Loucy (cell line): ENCODE results near the gene HBD.

Source experiments
- H2AFZ ChIP-seq: fragments of 200-600 bp; sonication (generic); 2 replicates; pipeline ENCODE4 v1.6.0; 2016; ENCODE audit warnings: antibody characterized with exemption, mild to moderate bottlenecking, low read length, moderate library complexity
- H3F3A ChIP-seq: fragments of 200-600 bp; 2 replicates; pipeline ENCODE4 v1.6.0; 2016; ENCODE audit warnings: antibody characterized with exemption, low read depth, mild to moderate bottlenecking
- H3K27me3 ChIP-seq: fragments of 200-600 bp; sonication (generic); 2 replicates; pipeline ENCODE4 v1.6.1; 2014; ENCODE audit warnings: low read length, mild to moderate bottlenecking; ENCODE audit not compliant: insufficient read depth, poor library complexity, severe bottlenecking
- H3K36me3 ChIP-seq: fragments of 200-600 bp; sonication (generic); 2 replicates; pipeline ENCODE4 v1.6.1; 2016; ENCODE audit warnings: low read length; ENCODE audit not compliant: insufficient read depth
- H3K4me1 ChIP-seq: fragments of 200-600 bp; sonication (generic); 2 replicates; pipeline ENCODE4 v1.5.1; 2014; ENCODE audit warnings: low read length, mild to moderate bottlenecking; ENCODE audit not compliant: insufficient read depth, poor library complexity, severe bottlenecking
- H3K4me2 ChIP-seq: fragments of 200-600 bp; sonication (generic); 2 replicates; pipeline ENCODE4 v1.6.0; 2014; ENCODE audit warnings: antibody characterized with exemption, low read length, low read depth, mild to moderate bottlenecking; ENCODE audit not compliant: poor library complexity, severe bottlenecking
- H3K4me3 ChIP-seq: fragments of 200-600 bp; sonication (generic); 2 replicates; pipeline ENCODE4 v1.5.1; 2014; ENCODE audit warnings: low read length, mild to moderate bottlenecking, mixed read lengths; ENCODE audit not compliant: poor library complexity, severe bottlenecking
- H3K79me2 ChIP-seq: fragments of 200-600 bp; sonication (generic); 2 replicates; pipeline ENCODE4 v1.6.1; 2014; ENCODE audit warnings: low read length; ENCODE audit not compliant: insufficient read depth
- H3K9ac ChIP-seq: fragments of 200-600 bp; sonication (generic); 2 replicates; pipeline ENCODE4 v1.6.0; 2014; ENCODE audit warnings: mild to moderate bottlenecking, low read depth, low read length, moderate library complexity; ENCODE audit not compliant: poor library complexity, severe bottlenecking
- H3K9me2 ChIP-seq: fragments of 200-600 bp; sonication (generic); replicated peaks from 2 replicates; pipeline ENCODE4 v1.6.1; 2016; ENCODE audit warnings: low read depth, low read length, mixed read lengths
- H3K9me3 ChIP-seq: fragments of 200-600 bp; sonication (generic); 2 replicates; pipeline ENCODE4 v1.6.1; 2014; ENCODE audit warnings: mild to moderate bottlenecking, antibody characterized with exemption, low read length, low read depth; ENCODE audit not compliant: insufficient read depth
- H4K20me1 ChIP-seq: fragments of 200-600 bp; sonication (generic); 2 replicates; pipeline ENCODE4 v1.6.0; 2014; ENCODE audit warnings: antibody characterized with exemption, low read length, mild to moderate bottlenecking; ENCODE audit not compliant: insufficient read depth, poor library complexity, severe bottlenecking
- EZH2phosphoT487 ChIP-seq: fragments of 200-600 bp; IDR thresholded peaks from 2 replicates; pipeline ENCODE4 v1.6.1; 2018; ENCODE audit warnings: antibody characterized with exemption, mild to moderate bottlenecking, moderate library complexity, borderline replicate concordance
- TF ChIP-seq, protein P1 (sequence below): fragments of 200-600 bp; sonication (generic); conservative IDR thresholded peaks from 2 replicates; pipeline ENCODE4 v1.5.1; 2014; ENCODE audit warnings: mild to moderate bottlenecking, antibody characterized with exemption, low read length

HBD gene

GRCh38 chr11:5282628-5283027 is 48.3 kb upstream of the HBD start:
- TF ChIP-seq, protein P1, sequence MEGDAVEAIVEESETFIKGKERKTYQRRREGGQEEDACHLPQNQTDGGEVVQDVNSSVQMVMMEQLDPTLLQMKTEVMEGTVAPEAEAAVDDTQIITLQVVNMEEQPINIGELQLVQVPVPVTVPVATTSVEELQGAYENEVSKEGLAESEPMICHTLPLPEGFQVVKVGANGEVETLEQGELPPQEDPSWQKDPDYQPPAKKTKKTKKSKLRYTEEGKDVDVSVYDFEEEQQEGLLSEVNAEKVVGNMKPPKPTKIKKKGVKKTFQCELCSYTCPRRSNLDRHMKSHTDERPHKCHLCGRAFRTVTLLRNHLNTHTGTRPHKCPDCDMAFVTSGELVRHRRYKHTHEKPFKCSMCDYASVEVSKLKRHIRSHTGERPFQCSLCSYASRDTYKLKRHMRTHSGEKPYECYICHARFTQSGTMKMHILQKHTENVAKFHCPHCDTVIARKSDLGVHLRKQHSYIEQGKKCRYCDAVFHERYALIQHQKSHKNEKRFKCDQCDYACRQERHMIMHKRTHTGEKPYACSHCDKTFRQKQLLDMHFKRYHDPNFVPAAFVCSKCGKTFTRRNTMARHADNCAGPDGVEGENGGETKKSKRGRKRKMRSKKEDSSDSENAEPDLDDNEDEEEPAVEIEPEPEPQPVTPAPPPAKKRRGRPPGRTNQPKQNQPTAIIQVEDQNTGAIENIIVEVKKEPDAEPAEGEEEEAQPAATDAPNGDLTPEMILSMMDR, result no peak
- TF ChIP-seq EZH2phosphoT487, result no peak
- Histone ChIP-seq H3K36me3 (no peaks in the 10 kb centered on the region), H3K27me3 (no peaks in the 10 kb centered on the region), H3K9ac (no peak overlapping the region), H3K4me3 (no peak overlapping the region), H3K9me3 (no peaks in the 10 kb centered on the region), H3K4me1 (no peaks in the 10 kb centered on the region), H3F3A (no peaks in the 10 kb centered on the region), H3K79me2 (no peaks in the 10 kb centered on the region), H3K4me2 (no peak overlapping the region), H2AFZ (no peak overlapping the region), H4K20me1 (no peaks in the 10 kb centered on the region), H3K9me2 (no peaks in the 10 kb centered on the region)

GRCh38 chr11:5281596-5281995 is 47.3 kb upstream of the HBD start:
- no peaks in the 10 kb centered on the region for H3K4me1 ChIP-seq
- no peaks in the 10 kb centered on the region for H4K20me1 ChIP-seq
- H3K36me3 ChIP-seq, result no peaks in the 10 kb centered on the region
- no peak overlapping the region for H3K4me2 ChIP-seq
- no peak overlapping the region for H3K9ac ChIP-seq
- H3K4me3 ChIP-seq, result no peak overlapping the region
- no peaks in the 10 kb centered on the region for H3K79me2 ChIP-seq
- no peaks in the 10 kb centered on the region for H3K9me2 ChIP-seq
- H3K27me3 ChIP-seq, result no peaks in the 10 kb centered on the region
- H2AFZ ChIP-seq, result no peak overlapping the region
- TF ChIP-seq, protein P1, result no peak
- TF ChIP-seq EZH2phosphoT487, result no peak
- no peaks in the 10 kb centered on the region for H3K9me3 ChIP-seq
- H3F3A ChIP-seq, result no peaks in the 10 kb centered on the region

DNA sequence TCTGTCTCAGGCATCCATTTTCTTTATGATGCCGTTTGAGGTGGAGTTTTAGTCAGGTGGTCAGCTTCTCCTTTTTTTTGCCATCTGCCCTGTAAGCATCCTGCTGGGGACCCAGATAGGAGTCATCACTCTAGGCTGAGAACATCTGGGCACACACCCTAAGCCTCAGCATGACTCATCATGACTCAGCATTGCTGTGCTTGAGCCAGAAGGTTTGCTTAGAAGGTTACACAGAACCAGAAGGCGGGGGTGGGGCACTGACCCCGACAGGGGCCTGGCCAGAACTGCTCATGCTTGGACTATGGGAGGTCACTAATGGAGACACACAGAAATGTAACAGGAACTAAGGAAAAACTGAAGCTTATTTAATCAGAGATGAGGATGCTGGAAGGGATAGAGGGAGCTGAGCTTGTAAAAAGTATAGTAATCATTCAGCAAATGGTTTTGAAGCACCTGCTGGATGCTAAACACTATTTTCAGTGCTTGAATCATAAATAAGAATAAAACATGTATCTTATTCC is 46.4 kb upstream of the HBD start:
- Histone ChIP-seq H3K9ac (no peak overlapping the region), H3K27me3 (no peaks in the 10 kb centered on the region), H3K4me2 (no peak overlapping the region), H2AFZ (no peak overlapping the region), H4K20me1 (no peaks in the 10 kb centered on the region), H3K79me2 (no peaks in the 10 kb centered on the region), H3K36me3 (no peaks in the 10 kb centered on the region), H3K9me3 (no peaks in the 10 kb centered on the region), H3F3A (no peaks in the 10 kb centered on the region), H3K4me3 (no peak overlapping the region), H3K4me1 (no peaks in the 10 kb centered on the region), H3K9me2 (no peaks in the 10 kb centered on the region)
- TF ChIP-seq, protein P1, result no peak
- TF ChIP-seq EZH2phosphoT487, result no peak
